Prostate gland (tissue), 2 donors: ENCODE data around the gene ENPP6. TPM values are rescaled to one million over a fixed set of nuclear protein-coding genes. Genes with fewer than 3 reads are reported as not detected.

Experiments used
- DNase-seq: peaks from one replicate; pipeline ENCODE4 v3.0.0-alpha.2; 2019; ENCODE audit warnings: low spot score
- H3K27ac ChIP-seq, 2 donors: fragments of 200-600 bp; sonication (generic); 2 replicates each; pipeline ENCODE4 v1.5.1; 2017 to 2019
- H3K27me3 ChIP-seq: fragments of 200-600 bp; sonication (generic); replicated peaks from 2 replicates; pipeline ENCODE4 v1.5.1; 2019; ENCODE audit not compliant: insufficient read depth
- H3K36me3 ChIP-seq, 2 donors: fragments of 200-600 bp; sonication (generic); 1 replicate in 1 of 2; 2 replicates in 1 of 2; pipeline versions ENCODE4 v1.5.1 to v1.8.1; 2017 to 2019
- H3K4me1 ChIP-seq: fragments of 200-600 bp; sonication (generic); replicated peaks from 2 replicates; pipeline ENCODE4 v1.5.1; 2019
- H3K4me3 ChIP-seq, 2 donors: fragments of 200-600 bp; sonication (generic); 2 replicates each; pipeline ENCODE4 v1.5.1; 2017 to 2019
- H3K9me3 ChIP-seq: fragments of 200-600 bp; sonication (generic); 2 replicates; pipeline ENCODE4 v1.5.1; 2017
- POLR2A ChIP-seq: fragments of 450-650 bp; IDR thresholded peaks from one replicate; pipeline ENCODE4 v1.6.1; 2016; ENCODE audit warnings: antibody characterized with exemption, mild to moderate bottlenecking
- POLR2AphosphoS5 ChIP-seq: sonication (generic); formaldehyde crosslinking; IDR thresholded peaks from one replicate; pipeline ENCODE4 v1.6.1; 2017; ENCODE audit warnings: antibody characterized with exemption
- WGBS: methylation state at CpG from one replicate; pipeline ENCODE4 v1.1.5; 2018; 5-methylcytosine and 5-hydroxymethylcytosine counted together
- intact Hi-C: fragments of 100-400 bp; cut with DNase I; formaldehyde crosslinking; loops from one replicate; pipeline ENCODE4 v1.14.2; 2022
- total RNA-seq, 2 donors: library from RNA; depleted of rRNA; stranded (reverse); fragments of >200 nt; gene quantifications; one replicate each; pipeline ENCODE4 v1.1.0, GENCODE V29; 2016
- TF ChIP-seq, protein P1 (sequence below), 4 experiments: fragments of 200-600 bp in 2 of 4; fragments of 450-650 bp in 2 of 4; sonication (generic) in 2 of 4; IDR thresholded peaks; 1 replicate in 3 of 4; 2 replicates in 1 of 4; pipeline ENCODE4 v1.5.1; 2016 to 2019; ENCODE audit warnings: antibody characterized with exemption in 4 of 4, mild to moderate bottlenecking in 2 of 4, moderate library complexity in 2 of 4

ENPP6 gene
- total RNA-seq, 2 donors from 2014 or later = 0.68 to 5.9 TPM

DNA sequence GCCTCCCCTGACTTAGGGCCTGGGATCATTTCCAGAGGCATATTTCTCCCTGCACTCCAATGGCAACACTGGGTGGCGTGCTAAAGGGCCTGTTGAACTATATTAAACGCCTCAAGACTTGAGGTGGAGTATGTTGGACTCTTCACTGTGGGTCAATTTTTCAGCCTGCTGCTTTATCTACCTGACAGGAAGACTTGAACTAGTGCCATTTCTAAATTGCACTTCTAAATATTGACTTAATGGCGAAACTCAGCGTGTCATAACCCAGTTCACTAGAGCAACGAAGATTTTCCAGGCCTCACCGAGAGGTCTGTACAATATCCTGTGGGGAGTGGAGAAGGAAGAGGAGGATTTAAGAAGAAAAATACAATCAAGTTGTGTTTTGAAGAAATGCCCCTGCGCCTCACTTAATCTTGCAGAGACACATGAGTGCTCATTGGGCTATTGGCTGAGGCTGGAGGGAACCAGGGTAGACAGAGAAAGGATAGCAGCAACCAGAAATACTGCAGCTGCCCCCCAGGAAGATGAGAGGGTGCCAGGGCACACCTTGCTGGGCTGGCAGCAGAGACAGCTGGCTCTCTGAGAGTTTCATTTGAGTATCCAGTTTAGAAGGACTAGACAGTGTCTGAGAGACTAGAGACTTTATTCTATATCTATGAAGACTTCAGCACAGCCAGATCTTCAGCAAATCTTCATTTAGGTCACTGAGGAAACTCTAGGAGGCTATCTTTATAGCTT lies 67.4 kb downstream of the ENPP6 start:
- DNase-seq = no peak
- Histone ChIP-seq H3K4me1 (no peaks in the 10 kb centered on the region), H3K27ac (no peak overlapping the region)

DNA sequence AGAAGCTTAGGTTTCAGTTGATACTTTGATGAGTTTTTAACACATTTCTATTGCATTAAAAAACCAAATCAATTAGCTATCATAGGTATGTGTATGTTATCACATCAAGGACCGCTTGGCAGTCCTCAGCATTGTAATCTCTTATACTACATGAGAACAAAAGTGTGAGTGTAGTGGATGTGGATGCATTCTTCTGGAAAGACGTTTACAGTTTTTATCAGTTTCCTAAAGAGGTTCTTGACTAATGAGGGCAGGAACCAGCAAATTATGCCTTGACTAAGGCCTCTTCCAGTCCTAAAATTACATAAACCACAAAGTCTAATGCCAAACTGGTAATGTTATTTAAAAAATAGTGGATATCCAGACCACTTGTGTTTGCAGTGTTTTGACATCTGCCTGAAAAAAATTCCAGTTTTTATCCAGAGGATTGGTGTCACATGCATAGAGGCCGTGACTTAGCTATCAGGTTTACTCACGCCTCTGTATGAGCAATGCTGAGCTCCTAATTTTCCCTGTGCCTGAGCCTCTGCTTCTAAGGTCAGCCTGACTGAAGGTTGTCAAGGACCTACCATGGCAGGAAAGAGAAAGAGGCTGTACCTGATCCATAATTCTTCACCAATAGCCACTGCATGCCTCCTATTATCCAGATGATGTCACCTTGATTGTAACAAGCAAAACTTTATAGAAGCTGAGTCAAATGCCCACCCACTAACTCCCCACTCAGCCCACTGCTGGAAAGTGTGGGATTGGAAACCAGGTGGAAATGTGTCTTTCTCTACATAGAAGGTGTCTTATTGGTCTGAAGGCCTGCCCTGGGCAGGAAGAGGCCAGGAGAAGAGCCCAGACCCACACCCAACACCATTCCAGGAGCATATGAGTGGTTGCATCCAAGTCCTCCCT lies 68.7 kb downstream of the ENPP6 start:
- DNase-seq = no peak
- Histone ChIP-seq H3K4me1 (no peaks in the 10 kb centered on the region), H3K27ac (no peak overlapping the region), H3K4me3 (no peak overlapping the region), H3K27me3 (no peaks in the 10 kb centered on the region), H3K36me3 (no peaks in the 10 kb centered on the region), H3K9me3 (no peaks in the 10 kb centered on the region)
- TF ChIP-seq POLR2A (no peak), POLR2AphosphoS5 (no peak)
- TF ChIP-seq, protein P1, sequence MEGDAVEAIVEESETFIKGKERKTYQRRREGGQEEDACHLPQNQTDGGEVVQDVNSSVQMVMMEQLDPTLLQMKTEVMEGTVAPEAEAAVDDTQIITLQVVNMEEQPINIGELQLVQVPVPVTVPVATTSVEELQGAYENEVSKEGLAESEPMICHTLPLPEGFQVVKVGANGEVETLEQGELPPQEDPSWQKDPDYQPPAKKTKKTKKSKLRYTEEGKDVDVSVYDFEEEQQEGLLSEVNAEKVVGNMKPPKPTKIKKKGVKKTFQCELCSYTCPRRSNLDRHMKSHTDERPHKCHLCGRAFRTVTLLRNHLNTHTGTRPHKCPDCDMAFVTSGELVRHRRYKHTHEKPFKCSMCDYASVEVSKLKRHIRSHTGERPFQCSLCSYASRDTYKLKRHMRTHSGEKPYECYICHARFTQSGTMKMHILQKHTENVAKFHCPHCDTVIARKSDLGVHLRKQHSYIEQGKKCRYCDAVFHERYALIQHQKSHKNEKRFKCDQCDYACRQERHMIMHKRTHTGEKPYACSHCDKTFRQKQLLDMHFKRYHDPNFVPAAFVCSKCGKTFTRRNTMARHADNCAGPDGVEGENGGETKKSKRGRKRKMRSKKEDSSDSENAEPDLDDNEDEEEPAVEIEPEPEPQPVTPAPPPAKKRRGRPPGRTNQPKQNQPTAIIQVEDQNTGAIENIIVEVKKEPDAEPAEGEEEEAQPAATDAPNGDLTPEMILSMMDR (IDR thresholded peaks at IDR 0.05) = no peak
- intact Hi-C loops = no loop called here
- 83% methylated on average over 4 of the region's 4 CpGs for WGBS

More for the DNA sequence above, 67.4 kb downstream of the ENPP6 start:
- intact Hi-C loops = no loop called here
- Histone ChIP-seq H3K4me3 (no peak overlapping the region), H3K27me3 (no peaks in the 10 kb centered on the region), H3K9me3 (no peaks in the 10 kb centered on the region), H3K36me3 (no peaks in the 10 kb centered on the region)
- WGBS = 61% methylated on average over 7 of the region's 7 CpGs
- TF ChIP-seq, protein P1 (IDR thresholded peaks at IDR 0.05) = no peak
- TF ChIP-seq POLR2A (no peak), POLR2AphosphoS5 (peak; percentile 25)

DNA sequence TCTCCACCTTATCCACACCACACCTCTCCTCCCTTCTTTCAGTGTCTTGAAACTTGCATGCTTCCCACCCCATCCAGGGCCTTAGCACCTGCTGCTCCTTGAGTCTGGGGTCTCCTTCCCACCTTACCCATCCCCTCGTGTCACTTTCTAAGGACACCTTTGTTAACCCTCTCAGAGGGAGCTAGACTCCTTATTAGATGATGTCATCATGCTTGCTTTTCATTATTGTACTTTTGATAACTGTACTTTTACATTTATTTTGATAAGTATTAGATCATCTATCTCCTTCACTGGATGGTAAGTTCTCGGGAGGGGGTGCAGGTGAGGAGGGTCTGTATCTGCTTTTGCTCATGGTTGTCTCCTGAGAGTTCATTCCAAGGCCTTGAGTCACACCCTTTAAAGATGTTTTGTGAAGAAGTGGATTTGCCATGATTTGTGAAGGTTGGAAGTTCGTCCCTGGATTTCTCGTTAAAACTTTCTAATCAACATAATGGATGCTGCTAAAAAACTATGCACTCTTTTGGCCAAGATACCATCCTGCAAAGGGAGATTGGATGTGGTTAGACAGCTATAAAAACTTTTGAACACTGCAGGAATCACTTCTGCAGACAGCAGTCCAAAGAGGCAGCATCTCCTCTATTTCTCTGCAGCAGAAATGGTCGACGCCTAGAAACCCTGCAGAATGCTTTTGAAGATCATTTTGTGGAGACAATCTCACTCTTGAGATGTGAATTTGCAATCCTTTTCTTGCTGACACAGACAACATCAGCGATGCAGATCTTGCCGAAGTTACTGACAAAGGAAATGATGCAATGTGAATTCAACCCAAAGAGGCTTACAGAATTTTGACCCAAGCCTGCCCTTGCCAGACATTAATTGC lies 69.6 kb downstream of the ENPP6 start:
- no peak for DNase-seq
- TF ChIP-seq POLR2A (no peak), POLR2AphosphoS5 (no peak)
- TF ChIP-seq, protein P1 (IDR thresholded peaks at IDR 0.05) = no peak
- WGBS = 55% methylated on average over 8 of the region's 8 CpGs
- Histone ChIP-seq H3K36me3 (no peaks in the 10 kb centered on the region), H3K9me3 (no peaks in the 10 kb centered on the region), H3K4me1 (no peaks in the 10 kb centered on the region), H3K27ac (no peak overlapping the region), H3K27me3 (no peaks in the 10 kb centered on the region), H3K4me3 (no peak overlapping the region)
- intact Hi-C loops = no loop called here

DNA sequence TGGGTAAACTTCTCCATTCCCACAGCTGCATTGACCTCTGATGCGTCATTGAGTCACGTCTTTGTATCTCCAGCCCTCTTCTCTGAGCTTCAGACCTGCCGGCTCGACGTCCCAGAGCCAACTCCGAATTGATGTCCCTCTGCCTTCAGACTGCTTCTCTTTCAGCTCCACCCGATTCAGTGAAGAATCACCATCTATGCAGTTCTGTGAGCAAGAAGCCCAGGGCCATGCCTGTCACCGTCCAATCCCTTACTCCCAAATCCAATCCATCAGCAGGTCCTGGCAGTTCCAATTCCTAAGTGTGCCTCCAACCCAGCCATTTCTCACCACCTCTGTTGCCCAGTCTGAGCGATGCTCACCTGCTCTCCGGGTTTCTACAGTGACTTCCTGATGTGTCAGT lies 70.7 kb downstream of the ENPP6 start:
- H3K4me1 ChIP-seq = no peaks in the 10 kb centered on the region
- intact Hi-C loops = no loop called here
- DNase-seq = no peak

More for the DNA sequence above, 70.7 kb downstream of the ENPP6 start:
- WGBS = 85% methylated on average over 10 of the region's 10 CpGs
- H3K27me3 ChIP-seq = no peaks in the 10 kb centered on the region
- no peak overlapping the region for H3K4me3 ChIP-seq
- TF ChIP-seq POLR2AphosphoS5 (no peak), POLR2A (no peak)
- TF ChIP-seq, protein P1 (IDR thresholded peaks at IDR 0.05) = no peak
- H3K9me3 ChIP-seq = no peaks in the 10 kb centered on the region
- H3K36me3 ChIP-seq = no peaks in the 10 kb centered on the region
- H3K27ac ChIP-seq = no peak overlapping the region
